A549 treated with AZD9567 at 1 μM for 4 hours (cell line): ENCODE data around the gene USP17L5. TPM values are rescaled to one million over a fixed set of nuclear protein-coding genes. Genes with fewer than 3 reads are reported as not detected.

Source experiments
- total RNA-seq: library from RNA; stranded (reverse); fragments of 200-300 nt; extraction: Qiagen RNA extraction; gene quantifications from 5 replicates; pipeline ENCODE4 v1.2.3, GENCODE V29; 2022; ENCODE audit not compliant: insufficient read depth

The USP17L5 gene
- not detected in 5 replicates for total RNA-seq

GRCh38 chr4:9339103-9339502 lies at the start of gene USP17L5:
TSS of gene USP17L5 (plus strand) at chr4:9339403. CDS start at chr4:9339403, 0 bp downstream.

GRCh38 chr4:9324865-9325264 lies 14.3 kb upstream of the USP17L5 start, which contains the start of gene USP17L24:
TSS of gene USP17L24 (plus strand) at chr4:9325165. CDS start at chr4:9325165, 0 bp downstream.

GRCh38 chr4:9329611-9330010 lies 9.6 kb upstream of the USP17L5 start, which contains the start of gene USP17L25:
TSS of gene USP17L25 (plus strand) at chr4:9329911. CDS start at chr4:9329911, 0 bp downstream.

GRCh38 chr4:9334358-9334757 lies 4.8 kb upstream of the USP17L5 start, which contains the start of gene USP17L26:
TSS of gene USP17L26 (plus strand) at chr4:9334658. CDS start at chr4:9334658, 0 bp downstream.

GRCh38 chr4:9343848-9344247 lies 4.6 kb downstream of the USP17L5 start, which contains the start of gene USP17L27:
TSS of gene USP17L27 (plus strand) at chr4:9344148. CDS start at chr4:9344148, 0 bp downstream.

GRCh38 chr4:9348593-9348992 lies 9.4 kb downstream of the USP17L5 start, which contains the start of gene USP17L28:
TSS of gene USP17L28 (plus strand) at chr4:9348893. CDS start at chr4:9348893, 0 bp downstream.

GRCh38 chr4:9353338-9353737 lies 14.1 kb downstream of the USP17L5 start, which contains the start of gene USP17L29:
TSS of gene USP17L29 (plus strand) at chr4:9353638. CDS start at chr4:9353638, 0 bp downstream.

GRCh38 chr4:9362829-9363228 lies 23.6 kb downstream of the USP17L5 start, which contains the start of gene USP17L30:
TSS of gene USP17L30 (plus strand) at chr4:9363129. CDS start at chr4:9363129, 0 bp downstream.

Other genes starting within 250 kb of the USP17L5 start
- 0.02 TPM in 1 of 5 replicates, not detected in the others for gene FAM90A26, start 169.0 kb upstream of the USP17L5 start, total RNA-seq
- not detected in 5 replicates for gene USP17L10, start 128.7 kb upstream of the USP17L5 start, total RNA-seq
- gene USP17L11, start 124.0 kb upstream of the USP17L5 start, total RNA-seq: 0.06 TPM in 1 of 5 replicates, not detected in the others
- gene USP17L12, start 119.3 kb upstream of the USP17L5 start, total RNA-seq: not detected in 5 replicates
- gene USP17L13, start 114.5 kb upstream of the USP17L5 start, total RNA-seq: not detected in 5 replicates
- gene USP17L15, start 105.0 kb upstream of the USP17L5 start, total RNA-seq: not detected in 5 replicates
- gene USP17L17, start 95.5 kb upstream of the USP17L5 start, total RNA-seq: not detected in 5 replicates
- not detected in 5 replicates for gene USP17L18, start 90.8 kb upstream of the USP17L5 start, total RNA-seq
- not detected in 5 replicates for gene USP17L19, start 86.0 kb upstream of the USP17L5 start, total RNA-seq
- gene USP17L20, start 81.3 kb upstream of the USP17L5 start, total RNA-seq: not detected in 5 replicates
- not detected in 5 replicates for gene USP17L21, start 76.5 kb upstream of the USP17L5 start, total RNA-seq
- gene USP17L22, start 71.8 kb upstream of the USP17L5 start, total RNA-seq: not detected in 5 replicates
- not detected in 5 replicates for gene USP17L24, start 14.2 kb upstream of the USP17L5 start, total RNA-seq
- not detected in 5 replicates for gene USP17L25, start 9.5 kb upstream of the USP17L5 start, total RNA-seq
- gene USP17L26, start 4.7 kb upstream of the USP17L5 start, total RNA-seq: not detected in 5 replicates
- gene USP17L27, start 4.7 kb downstream of the USP17L5 start, total RNA-seq: not detected in 5 replicates
- gene USP17L28, start 9.5 kb downstream of the USP17L5 start, total RNA-seq: not detected in 5 replicates
- not detected in 5 replicates for gene USP17L29, start 14.2 kb downstream of the USP17L5 start, total RNA-seq
- not detected in 5 replicates for gene USP17L30, start 23.7 kb downstream of the USP17L5 start, total RNA-seq
- gene DEFB131A, start 105.0 kb downstream of the USP17L5 start, total RNA-seq: not detected in 5 replicates